NK-92 (cell line): ENCODE data around the gene HIRA.

Experiments used
- DNase-seq: peaks from one replicate; lab custom pipeline; 2025; ENCODE audit not compliant: unreplicated experiment; lab: John Stamatoyannopoulos, UW

Gene HIRA

DNA sequence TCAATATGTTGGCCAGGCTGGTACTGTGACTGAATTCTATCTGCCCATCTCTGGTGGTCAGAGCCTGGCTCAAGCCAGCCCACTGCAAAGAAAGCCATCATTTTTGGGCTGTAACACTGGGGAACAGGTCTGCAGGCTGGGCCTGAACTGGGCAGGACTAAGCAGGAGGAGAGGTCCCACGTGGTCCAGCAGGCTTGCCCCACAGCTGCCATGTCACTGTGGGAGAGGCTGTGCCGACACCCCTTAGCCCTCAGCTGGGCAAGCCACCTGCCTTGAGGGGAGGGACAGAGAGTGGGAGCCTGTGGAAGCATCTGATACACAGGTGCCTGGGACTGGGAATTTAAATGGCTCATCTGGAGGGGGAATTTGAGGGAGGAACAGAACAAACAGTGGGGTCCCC lies 73.3 kb downstream of the HIRA start:
- no peak for DNase-seq

DNA sequence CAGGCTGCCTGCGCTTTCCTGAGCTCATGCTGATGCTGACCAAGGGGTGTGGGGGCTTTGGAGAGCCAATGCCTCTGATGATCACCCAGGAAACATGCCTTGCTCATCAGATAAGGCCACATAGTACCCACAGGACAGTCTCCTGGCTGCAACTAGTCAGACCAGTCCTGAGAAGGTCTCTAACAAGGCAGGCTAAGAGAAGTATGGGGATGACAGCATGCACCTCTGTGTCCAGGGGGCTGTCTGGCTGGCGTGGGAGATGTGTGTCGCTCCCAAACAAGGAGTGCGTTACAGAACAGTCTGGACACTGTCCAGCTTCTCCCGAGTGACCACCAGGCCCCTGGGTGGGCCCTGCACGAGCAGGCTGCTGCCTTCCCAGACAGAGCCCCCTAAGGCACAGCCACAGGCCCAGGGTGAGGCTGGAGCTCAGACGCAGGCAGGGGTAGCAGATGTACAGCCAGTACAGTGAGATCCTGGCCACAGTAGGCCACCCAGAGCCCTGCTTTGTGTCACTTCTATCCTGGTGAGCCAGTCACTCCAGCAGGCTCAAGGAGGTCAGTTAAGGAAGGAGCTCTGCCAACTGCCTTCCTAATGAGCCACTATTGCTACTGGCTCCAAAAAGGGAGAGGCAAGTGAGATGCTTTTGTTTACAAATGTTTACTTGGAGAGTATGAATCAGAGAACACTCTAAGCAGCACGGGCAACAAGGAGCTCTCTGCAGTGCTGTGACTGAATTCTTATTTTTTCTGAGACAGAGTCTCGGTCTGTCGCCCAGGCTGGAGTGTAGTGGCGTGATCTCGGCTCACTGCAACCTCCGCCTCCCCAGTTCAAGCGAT lies 74.0 kb downstream of the HIRA start:
- DNase-seq, result no peak

DNA sequence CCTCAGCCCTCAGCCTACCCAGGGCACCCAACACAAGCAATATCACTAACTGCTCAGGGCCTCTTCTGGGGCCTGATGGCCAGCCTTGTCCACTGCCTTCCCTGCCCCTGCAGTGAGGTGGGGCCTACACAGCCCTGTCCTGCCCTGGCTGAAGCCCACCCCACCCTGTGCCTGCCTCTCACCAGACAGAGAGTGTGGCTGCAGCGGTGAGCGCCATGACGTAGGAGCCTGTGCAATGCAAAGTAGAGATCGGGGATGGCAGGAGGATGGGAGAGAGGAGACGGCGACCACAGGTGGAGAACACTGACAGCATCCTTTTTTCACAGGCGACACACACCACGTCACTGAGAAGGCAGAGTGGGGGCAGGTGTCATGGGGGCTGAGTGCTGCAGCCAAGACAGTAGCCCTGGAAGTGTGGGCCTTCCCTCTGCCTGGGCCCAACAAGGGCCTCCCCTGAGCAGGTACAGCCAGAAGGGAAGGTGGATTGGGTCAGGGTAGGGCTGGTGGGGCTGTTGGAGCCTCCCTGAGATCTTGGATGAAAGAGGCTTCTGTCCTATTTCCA lies 74.7 kb downstream of the HIRA start:
- no peak for DNase-seq

DNA sequence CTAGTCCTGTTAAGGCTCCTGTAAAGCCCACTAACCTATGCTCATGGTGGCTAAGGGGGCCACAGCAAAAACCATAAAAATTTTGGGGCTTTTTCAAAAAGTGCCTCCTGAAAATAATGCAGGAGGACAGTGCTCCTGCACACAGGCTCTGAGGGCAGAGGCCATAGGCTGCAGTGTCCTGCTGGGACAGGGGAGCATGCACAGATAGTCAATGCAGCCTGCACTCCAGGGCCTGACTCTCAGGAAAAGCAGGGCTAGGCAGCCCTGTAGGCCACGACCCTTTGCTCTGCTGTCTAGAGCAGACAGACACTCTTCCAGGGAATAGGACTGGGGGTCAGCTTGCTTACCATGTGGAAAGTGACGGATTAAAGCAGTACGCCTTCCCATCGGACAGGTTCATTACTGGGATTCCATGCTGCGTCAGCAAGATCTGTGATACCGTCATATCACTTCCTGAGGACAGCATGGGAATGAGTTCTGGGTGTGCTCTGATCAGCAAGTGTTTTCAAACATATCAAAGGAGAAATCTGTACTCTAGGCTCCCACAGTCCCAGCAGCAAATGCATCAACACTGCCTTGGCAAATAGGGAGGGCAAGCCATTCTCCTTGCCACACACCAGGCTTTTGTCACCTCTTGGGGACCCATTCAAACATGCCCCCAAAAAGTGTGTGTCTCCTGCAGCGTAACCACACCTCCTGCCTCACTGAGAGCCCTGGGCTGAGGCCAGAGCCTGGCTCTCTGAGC lies 75.9 kb downstream of the HIRA start:
- DNase-seq, result no peak

DNA sequence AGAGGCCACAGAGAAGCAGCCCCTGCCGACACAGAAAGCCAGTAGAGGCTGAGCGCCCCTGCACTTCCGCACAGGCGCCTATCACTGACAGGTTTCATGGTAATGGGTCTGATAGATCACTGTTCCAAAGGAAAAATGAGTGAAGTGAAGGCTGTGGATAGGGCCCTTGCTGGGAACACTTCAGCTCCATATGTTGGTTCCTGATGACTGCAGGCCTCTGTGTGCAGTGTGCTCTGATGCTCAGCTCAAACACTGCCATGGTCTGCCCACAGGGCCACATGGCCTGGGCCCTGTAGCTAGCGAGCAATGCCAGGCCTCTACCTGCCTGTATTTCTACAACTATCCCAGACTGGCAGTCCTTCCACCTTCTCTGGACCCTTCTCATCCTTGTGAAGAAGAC lies 77.3 kb downstream of the HIRA start:
- DNase-seq, result no peak

DNA sequence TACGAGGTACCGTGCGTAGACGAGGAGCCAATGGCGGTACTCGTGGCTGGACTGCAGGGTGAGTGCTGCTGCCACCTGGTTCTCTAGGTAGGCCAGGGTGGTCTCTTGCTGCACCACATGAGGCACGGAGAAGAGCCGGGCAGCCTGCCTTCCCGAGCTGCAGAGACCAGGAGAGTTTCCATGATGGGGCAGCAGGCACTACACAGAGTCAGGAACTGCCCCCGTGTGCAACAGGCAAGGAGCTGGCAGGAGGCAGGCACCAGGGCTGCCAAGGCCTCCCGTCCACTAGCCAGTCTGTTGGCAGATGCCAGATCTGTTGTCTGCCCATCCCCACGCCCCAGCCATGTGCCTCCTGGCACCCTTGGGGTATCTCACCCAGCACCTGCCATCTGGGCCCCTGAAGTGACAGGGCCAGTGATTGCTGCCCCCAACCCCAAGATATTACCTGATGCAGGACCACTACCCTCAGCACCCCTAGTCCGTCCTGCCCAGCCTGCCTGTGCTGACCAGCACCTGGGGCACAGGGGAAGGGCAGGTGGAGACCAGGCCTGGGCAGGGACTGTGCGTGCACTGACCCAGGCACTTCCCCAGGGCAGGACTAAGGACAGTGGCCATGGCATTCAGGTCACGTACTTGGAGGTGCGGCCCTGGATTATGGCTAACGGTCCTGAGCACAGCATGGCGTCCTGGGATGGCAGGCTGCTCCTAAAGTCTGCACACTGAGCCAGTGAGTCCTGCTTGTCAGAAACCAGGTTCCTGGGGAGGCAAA lies 78.0 kb downstream of the HIRA start:
- no peak for DNase-seq

DNA sequence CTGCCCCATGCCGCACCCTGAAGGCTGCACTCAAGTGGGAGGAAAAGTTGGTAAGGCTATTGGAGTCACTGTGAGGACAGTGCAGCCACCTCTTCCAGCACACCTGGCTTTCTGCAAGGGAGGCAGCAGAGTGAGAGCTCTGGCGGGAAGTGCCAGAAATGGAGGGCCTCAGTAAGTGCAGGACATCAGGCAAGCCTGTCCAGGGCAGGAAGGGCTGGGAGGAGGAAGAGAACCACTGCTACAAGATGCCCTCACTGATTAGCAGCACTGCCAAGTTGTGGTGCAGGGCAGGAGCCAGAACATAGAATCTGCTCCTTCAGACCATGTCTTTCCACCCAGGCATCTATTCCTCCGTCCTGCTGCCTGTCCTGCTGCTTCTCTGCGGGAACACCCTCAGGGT lies 78.8 kb downstream of the HIRA start:
- DNase-seq, result no peak

DNA sequence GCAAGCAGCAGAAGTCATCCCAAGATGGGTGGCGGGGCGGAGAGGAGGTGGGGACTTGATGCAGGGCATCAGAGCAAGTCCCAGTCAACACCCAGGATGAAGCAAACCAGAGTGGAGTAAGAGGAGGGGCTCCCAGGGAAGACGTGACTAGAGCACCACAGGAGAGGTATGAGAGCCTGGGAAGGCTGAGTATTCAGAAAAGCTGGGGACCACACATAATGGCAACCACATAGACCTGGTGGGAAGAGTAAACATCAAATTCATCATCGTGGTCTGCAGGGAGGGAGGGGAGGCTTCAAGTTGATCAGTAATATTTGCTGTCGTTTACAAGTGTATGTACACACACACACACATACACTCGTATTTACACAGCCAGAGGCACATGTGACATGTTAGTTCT lies 79.3 kb downstream of the HIRA start:
- no peak for DNase-seq

DNA sequence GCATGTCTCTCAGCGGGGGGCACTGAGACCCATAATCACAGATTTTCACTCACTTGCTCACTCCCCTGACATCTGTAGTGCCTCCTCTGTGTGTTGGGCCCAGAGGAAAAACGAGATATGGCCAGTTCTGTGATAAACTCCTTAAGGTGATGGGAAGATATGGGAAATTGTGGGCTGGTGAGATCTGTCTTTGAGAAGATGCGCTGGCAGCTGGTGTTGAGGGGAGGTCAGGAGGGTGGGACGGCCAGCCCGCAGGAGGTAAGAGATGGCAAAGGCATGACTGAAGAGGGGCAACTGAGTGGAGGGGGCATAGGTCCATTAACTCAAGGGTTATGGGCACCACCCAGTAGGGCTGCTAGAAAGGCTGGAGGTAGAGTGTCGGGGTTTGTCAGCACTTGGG lies 79.9 kb downstream of the HIRA start:
- DNase-seq, result no peak

DNA sequence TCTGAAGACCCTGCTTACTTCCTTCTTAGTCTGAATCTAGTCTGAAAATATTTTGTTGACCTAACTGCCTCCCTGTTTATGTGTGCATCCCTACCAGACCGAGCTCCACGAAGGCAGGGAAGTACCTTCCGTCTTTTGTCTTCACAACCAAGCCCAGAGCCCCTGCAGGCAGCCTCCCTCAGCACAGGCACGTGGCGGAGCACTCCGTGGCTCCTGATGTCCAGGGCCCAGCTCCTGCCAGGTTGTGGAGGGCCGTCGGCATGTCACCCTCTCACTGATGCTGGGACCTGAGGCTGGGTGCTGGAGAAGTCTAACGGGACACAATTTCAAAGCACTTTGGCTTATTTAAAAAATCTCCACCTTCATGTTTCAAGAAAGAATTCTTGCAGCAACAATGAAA lies 80.6 kb downstream of the HIRA start:
- no peak for DNase-seq

DNA sequence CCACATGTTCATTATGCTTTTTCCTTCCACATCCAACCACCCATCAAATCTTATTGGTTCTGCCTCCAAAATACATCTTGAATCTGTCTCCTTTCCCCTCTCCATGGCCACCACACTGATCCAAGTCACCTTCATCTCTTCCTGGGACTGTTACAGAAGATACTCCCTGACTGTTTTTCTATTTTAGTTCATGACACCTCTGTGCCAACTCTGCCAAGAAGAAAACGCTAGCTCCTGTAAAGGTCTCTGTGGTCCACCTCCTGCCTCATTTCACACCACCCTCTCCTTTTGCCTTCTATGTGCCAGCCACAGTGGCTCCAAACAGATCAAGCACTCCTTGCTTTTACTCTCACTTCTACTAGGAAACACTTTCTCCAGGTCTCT lies 81.1 kb downstream of the HIRA start:
- DNase-seq, result no peak

DNA sequence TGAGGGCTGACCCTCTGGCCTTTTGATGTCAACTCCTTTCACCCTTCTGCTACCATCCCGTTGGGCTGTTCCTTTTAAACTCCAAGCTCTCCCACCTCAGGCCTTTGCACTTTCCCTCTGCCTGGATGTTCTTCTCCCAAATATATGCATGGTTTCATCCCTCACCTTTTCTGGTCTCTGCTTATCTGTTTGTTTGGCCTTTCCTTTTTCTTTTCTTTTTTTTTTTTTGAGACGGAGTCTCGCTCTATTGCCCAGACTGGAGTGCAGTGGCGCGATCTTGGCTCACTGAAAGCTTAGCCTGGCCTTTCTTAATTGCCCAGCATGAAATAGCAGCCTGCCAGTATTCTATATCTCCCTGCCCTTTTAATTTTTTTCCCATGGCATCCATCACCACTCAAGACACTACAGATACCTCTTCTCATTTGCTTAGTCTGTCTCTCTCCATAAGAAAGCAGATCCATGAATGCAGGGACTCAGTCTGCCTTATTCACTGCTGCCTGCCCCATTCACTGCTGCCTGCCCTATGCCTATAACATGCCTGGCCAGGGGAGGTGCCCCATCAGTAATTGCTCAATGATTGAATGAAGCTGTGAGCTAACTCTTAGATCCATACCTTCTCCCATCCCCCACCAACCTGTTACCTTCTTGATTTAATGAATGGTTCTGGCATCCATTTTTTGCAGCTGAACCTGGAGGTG lies 81.6 kb downstream of the HIRA start:
- no peak for DNase-seq

DNA sequence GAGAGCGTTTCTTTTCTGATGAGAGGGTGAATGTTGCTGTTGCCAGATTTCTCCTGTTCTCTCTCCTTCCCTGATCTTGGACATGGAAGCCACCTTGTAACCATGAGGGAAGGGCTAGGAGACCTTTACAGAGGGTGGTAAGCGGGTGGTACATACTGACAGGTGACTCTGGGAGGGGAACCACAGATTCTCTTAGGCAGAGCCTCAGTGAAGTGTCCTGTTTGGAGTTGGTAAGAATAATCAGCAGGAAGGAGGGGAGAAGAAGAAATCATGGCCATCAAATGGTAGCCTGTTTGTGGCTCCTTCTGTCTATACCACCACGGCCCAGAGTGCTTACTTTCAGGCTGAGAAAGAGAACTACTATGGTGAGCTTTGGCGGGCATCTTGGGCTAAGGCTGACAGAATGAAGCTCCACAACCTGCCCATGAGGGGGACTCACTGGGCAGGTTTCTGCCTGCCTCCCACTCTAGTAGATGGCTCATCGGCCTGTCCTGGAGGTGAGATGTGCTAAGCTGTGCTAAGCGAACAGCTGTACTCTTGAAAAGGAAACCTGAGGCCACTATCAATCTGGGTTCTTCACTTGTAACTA lies 84.8 kb downstream of the HIRA start:
- DNase-seq, result no peak

DNA sequence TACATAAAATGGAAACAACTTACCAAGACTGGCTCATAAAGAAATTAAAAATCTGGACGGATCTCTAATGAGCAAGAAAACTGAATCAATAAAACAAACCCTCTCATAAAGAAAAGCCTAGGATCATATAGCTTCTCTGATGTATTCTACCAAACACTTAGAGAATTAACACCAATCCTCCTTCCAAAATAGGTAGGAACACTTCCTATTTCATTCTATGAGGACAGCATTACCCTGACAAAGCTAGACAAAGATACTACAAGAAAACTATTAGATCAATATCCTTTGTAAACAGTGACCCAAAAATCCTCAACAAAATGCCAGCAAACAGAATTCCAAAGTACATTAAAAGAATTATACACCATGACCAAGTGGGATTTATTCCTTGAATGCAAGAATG lies 87.1 kb downstream of the HIRA start:
- DNase-seq, result no peak

DNA sequence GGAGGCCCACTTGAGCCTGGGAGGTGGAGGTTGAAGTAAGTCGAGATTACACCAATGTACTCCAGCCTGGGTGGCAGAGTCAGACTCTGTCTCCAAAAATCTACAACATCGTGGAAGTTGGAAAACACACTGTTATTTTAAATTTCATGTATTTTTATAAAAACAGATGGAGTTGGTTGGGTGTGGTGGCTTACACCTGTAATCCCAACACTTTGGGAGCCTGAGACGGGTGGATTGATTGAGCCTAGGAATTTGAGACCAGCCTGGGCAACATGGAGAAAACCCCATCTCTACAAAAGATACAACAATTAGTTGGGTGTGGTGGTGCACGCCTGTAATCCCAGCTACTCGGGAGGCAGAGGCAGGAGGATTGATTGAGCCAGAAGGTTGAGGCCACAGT lies 88.1 kb downstream of the HIRA start:
- DNase-seq, result no peak

DNA sequence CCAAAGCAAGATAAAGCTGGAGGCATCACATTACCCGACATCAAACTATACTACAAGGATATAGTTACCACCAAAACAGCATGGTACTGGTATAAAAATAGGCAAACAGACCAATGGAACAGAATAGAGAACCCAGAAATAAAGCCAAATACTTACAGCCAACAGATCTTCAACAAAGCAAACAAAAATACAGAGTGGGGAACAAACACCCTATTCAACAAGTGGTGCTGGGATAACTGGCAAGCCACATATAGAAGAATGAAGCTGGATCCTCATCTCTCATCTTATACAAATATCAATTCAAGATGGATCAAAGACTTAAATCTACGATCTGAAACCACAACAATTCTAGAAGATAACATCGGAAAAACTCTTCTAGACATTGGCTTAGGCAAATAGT lies 90.0 kb downstream of the HIRA start:
- DNase-seq, result no peak

DNA sequence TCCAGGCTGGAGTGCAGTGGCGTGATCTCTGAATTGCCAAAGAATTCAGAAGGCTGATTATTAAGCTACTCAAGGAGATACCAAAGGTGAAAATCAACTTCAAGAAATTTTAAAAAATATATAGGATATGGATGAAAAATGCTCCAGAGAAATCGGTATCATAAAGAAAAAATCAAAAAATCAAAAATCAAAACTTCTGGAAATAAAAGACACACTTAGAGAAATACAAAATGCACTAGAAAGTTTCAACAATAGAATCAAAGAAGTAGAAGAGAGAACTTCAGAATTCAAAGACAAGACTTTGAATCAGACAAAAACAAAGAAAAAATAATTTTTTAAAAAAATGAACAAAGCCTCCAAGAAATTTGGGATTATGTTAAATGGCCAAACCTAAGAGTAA lies 94.4 kb downstream of the HIRA start:
- no peak for DNase-seq

DNA sequence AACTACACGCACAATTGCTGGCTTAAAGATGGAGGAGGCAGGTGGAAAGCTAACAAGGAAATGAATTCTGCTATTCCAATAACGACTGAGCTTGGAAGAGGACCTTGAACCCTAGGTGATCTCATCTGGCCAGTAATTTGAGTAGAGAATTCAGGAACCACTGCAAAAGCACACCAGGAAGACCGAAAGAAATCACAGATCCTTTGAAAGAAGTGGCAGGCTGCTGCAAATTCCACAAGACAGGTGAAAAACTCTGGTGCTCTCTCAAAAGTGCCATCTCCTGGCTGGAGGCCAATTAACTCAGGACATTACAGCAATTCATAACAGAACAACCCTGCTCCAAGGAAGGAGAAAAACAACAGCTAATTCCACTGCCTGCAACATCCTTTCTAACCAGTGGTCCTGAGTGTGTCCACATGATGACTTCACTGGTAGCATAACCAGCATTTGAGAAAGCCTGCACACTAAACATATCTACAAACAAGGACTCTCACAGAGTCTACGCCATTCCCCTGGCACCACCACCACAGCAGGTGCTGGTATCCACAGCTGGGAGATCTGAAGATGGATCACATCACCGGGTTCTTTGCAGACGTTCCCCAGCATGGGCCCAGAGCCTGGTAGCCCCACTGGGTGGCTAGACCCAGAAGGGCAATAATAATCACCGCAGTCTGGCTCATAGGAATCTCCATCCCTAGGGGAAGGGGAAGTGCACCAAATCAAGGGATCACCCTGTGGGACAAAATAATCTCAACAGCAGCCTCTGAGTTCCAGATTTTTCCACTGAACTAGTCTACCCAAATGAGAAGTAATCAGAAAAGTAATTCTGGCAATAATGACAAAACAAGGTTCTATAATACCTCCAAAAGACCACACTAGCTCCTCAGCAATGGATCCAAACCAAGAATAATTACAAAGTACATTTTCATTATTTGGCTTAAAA lies 95.1 kb downstream of the HIRA start:
- DNase-seq, result no peak

DNA sequence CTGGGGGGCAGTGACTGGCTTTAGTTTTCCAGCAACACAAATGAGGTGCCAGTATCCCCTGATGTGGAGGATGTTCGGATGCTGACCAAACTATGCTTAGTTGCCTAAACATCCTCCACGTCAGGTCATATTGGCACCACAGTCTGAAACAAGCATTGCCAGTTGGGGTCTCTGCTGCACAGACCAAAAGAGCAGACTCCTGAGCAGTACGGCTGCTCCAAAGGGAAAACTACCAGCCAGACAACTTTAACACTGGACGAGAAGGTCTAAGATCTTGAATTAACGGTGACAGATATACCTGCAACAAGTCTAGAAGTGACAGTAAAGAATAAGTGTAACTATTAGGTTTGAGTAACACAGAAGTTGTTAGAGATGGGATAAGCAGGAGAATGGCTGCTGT lies 99.6 kb downstream of the HIRA start:
- DNase-seq, result no peak

DNA sequence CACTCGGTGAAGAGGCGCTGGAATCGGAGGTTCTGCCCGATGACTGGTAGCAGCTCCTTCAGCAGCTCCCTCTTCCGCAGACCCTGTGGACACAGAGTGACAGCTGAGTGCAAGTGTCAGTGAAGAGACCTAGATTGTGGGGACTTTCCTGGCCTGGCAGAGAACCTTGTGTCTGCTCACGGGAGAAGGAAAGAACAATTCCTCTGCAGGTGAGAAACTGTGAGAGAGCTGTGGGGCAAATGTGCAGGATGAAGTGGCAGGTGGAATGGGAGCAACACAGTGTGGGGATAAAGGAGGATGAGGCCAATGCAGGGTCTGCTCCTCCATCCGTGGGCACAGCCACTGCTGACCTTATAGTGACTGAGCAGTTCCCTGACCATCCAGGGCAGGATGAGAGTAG lies 100.1 kb downstream of the HIRA start:
- DNase-seq, result no peak
